ENCODE results near the gene TMEM132C.

- TF ChIP-seq CTCF (tag by site-specific recombination; IDR thresholded peaks at IDR 0.05) (no peak), ZNF521 (tag by site-specific recombination; IDR thresholded peaks at IDR 0.05) (no peak), BCL11A (tag by site-specific recombination; IDR thresholded peaks at IDR 0.05; ENCODE audit: low read depth) (no peak), YY1 (tag by site-specific recombination; IDR thresholded peaks at IDR 0.05) (no peak), OVOL3 (tag by site-specific recombination; IDR thresholded peaks at IDR 0.05) (no peak), SP7 (tag by site-specific recombination; IDR thresholded peaks at IDR 0.05) (no peak), PRDM10 (tag by site-specific recombination; IDR thresholded peaks at IDR 0.05) (no peak), ZBTB1 (tag by site-specific recombination; IDR thresholded peaks at IDR 0.05) (no peak), ZNF76 (tag by site-specific recombination; IDR thresholded peaks at IDR 0.05; ENCODE audit: borderline replicate concordance, low read depth) (no peak), ZNF391 (tag by site-specific recombination; IDR thresholded peaks at IDR 0.05; ENCODE audit: borderline replicate concordance, low read depth) (no peak)
- TF ChIP-seq, protein P1, sequence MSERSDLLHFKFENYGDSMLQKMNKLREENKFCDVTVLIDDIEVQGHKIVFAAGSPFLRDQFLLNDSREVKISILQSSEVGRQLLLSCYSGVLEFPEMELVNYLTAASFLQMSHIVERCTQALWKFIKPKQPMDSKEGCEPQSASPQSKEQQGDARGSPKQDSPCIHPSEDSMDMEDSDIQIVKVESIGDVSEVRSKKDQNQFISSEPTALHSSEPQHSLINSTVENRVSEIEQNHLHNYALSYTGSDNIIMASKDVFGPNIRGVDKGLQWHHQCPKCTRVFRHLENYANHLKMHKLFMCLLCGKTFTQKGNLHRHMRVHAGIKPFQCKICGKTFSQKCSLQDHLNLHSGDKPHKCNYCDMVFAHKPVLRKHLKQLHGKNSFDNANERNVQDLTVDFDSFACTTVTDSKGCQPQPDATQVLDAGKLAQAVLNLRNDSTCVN (tag by site-specific recombination; optimal IDR thresholded peaks at IDR 0.05), result no peak
- TF ChIP-seq, protein P2, sequence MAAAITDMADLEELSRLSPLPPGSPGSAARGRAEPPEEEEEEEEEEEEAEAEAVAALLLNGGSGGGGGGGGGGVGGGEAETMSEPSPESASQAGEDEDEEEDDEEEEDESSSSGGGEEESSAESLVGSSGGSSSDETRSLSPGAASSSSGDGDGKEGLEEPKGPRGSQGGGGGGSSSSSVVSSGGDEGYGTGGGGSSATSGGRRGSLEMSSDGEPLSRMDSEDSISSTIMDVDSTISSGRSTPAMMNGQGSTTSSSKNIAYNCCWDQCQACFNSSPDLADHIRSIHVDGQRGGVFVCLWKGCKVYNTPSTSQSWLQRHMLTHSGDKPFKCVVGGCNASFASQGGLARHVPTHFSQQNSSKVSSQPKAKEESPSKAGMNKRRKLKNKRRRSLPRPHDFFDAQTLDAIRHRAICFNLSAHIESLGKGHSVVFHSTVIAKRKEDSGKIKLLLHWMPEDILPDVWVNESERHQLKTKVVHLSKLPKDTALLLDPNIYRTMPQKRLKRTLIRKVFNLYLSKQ (tag by site-specific recombination; IDR thresholded peaks at IDR 0.05; ENCODE audit: borderline replicate concordance), result no peak
Measured at GRCh38 chr12:128629979-128630378, 363.0 kb downstream of the TMEM132C start.

Measured in HEK293 (cell line).